ENCODE results near the gene STXBP5.

STXBP5 gene

DNA sequence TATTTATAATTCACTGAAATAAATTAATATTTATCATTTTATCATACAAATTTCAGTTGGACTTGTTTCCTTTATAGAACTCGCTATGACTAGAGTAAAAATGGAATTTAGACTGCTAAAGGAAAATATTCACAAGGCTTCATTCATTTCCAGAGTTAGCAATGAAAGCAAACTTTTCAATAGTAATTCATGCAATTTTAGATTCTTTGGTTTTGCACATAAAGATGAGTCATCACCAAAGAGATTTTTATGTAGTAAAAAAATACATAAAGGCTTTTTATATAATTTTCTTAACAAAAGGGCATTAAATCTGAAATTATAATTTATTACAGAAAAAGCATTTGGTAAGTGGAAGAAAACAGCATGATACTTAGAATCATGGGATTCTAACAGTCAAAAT lies 37.2 kb upstream of the STXBP5 start:
- TF ChIP-seq, protein P1, sequence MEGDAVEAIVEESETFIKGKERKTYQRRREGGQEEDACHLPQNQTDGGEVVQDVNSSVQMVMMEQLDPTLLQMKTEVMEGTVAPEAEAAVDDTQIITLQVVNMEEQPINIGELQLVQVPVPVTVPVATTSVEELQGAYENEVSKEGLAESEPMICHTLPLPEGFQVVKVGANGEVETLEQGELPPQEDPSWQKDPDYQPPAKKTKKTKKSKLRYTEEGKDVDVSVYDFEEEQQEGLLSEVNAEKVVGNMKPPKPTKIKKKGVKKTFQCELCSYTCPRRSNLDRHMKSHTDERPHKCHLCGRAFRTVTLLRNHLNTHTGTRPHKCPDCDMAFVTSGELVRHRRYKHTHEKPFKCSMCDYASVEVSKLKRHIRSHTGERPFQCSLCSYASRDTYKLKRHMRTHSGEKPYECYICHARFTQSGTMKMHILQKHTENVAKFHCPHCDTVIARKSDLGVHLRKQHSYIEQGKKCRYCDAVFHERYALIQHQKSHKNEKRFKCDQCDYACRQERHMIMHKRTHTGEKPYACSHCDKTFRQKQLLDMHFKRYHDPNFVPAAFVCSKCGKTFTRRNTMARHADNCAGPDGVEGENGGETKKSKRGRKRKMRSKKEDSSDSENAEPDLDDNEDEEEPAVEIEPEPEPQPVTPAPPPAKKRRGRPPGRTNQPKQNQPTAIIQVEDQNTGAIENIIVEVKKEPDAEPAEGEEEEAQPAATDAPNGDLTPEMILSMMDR (conservative IDR thresholded peaks at IDR 0.05; ENCODE audit: low read length): no peak
- H3K4me3 ChIP-seq (ENCODE audit: low read length): no peak overlapping the region
- no peak for DNase-seq (ENCODE audit: low read depth)

DNA sequence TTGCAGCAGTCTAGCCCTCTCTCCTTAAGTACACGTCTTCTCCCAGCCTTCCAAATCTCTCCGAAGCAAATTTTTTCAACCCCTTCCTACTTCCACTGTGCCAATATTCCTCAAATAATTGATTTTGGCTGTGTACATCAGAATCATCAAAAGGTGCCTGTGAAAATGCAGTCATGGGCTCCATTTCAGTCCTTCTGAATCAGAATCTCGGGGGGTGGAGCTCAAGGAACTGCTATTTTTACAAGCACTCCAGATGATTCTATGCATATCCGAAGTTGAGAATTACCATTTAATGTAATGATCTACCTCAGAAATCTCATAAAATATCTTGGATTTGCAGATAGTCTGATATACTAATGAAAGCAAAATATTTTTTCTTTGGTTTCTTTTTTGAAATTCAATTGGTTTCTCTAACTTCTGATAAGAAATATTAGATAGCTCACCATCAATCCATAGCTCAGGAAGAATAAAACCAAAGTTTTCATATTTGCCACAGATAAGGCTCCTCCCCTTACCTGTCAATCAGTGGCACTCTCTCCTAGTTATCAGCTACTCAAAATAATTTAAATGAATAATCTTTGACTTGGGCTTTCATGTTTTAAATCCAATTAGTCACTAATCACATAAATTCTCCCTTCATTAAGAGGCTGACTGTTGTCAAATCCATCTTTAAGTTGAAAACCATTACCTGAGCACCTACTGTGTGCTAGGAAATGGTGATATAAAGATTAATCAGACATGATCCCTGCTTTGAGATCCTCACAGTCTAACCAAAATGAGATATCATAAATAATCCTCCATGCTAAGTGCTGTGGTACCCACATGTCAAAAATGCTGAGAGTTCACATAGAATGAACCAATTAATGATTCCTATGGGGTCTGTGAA lies 36.4 kb upstream of the STXBP5 start:
- no peak for DNase-seq (ENCODE audit: low read depth)
- H3K4me3 ChIP-seq (ENCODE audit: low read length): no peak overlapping the region
- TF ChIP-seq, protein P1 (conservative IDR thresholded peaks at IDR 0.05; ENCODE audit: low read length): no peak

DNA sequence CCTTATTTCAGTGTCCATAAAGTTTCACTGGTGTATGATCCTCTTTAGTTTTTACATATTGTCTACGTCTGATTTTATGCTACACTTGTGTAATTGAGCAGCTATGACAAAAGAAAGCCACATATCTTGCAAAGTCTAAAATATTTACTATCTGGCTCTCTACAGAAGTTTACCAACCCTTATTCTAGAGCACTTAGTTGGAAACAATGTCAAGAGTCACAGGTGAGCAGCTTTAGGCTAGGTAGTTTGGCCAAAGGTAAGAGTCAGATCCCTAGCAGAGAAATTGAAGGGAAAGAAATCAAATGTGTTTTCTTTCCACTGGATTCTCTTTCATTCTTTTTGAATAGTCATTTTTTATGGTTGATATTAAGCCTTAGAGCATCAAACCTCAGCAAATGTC lies 34.7 kb upstream of the STXBP5 start:
- no peak for DNase-seq (ENCODE audit: low read depth)
- TF ChIP-seq, protein P1 (conservative IDR thresholded peaks at IDR 0.05; ENCODE audit: low read length): no peak
- H3K4me3 ChIP-seq (ENCODE audit: low read length): no peak overlapping the region

DNA sequence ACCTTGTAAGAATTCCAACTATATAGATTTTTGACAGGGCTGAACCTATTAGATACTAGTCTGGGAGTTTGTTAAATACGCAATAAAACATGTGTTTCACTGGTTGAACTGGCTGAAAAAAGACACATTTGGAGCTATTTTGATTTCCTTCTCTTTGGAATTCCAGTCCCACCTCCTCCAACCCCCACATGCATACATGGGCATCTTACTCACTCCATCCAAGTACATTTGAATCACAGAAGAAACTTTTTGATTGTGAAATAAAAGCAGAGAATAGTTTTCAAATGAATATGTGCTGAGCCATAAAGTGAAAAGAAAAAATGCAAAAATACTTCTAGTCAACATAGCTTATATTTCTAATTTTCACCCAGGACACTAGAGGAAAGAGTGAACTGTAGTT lies 33.9 kb upstream of the STXBP5 start:
- TF ChIP-seq, protein P1 (conservative IDR thresholded peaks at IDR 0.05; ENCODE audit: low read length): no peak
- DNase-seq (ENCODE audit: low read depth): peak; percentile 98
- H3K4me3 ChIP-seq (ENCODE audit: low read length): no peak overlapping the region

DNA sequence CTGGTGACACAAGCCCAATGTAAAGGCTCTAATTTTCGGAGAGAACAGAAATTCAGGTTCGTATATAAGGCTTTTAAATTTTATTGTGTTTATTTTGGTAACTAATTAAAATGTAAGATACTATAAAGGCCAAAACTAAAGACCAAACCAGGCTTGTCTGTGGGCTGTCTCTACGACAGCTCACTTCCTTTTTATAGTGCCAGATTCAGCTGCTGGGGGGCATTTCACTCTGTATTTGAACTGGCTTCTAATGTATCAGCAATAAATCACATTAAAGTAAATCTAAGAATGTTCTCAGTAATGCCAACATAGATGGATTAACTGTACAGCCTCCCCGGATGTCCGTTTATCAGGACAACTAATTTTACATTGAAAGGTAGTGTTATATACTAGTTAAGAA lies 31.1 kb upstream of the STXBP5 start:
- TF ChIP-seq, protein P1 (conservative IDR thresholded peaks at IDR 0.05; ENCODE audit: low read length): no peak
- DNase-seq (ENCODE audit: low read depth): no peak
- H3K4me3 ChIP-seq (ENCODE audit: low read length): no peak overlapping the region

DNA sequence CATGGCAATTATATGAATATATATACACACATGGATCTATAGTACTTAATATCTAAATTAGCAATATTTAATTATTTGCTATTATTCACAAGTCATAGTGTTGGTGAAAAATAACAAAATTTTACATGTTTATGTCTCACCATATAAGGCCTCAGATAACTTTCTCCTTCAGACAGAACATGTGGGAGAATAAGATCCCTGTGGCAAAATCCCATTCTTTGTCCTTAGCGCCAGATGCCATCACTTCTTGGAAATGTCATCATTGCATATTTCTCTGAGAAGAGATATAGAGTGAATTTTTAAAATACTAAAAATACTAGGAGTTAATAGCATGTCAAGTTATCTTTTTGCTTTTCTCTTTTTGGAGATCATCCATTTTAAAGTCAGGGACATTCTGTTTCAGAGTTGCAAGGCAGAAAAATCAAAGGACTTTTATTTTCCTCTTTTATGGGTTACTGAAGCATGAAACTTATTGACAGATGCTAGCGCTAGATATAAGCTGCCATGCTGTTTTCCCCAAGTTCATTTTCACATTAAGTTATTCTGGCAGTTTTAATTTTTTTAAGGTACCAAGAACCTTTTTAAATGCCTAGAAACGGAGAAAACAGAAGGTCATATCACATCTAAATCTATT lies 30.4 kb upstream of the STXBP5 start:
- DNase-seq (ENCODE audit: low read depth): no peak
- no peak overlapping the region for H3K4me3 ChIP-seq (ENCODE audit: low read length)
- TF ChIP-seq, protein P1 (conservative IDR thresholded peaks at IDR 0.05; ENCODE audit: low read length): no peak

DNA sequence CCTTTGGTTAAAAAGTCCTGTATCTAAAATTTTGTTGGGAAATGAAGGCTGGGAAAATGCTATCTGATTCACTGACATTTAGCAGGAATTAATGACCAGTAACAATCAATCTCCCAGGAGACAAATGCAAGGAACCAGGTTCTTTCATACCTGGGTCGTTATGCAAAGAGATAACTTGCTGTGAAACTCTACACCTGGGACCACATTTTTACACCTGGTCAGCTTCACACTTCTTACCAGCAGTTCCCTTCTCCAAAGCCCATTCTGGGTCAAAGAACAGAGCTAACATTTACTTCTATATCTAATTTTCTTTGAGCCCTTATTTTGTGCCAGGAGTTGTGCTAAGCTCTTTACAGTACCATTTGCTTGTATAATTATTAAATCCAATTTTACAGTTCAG lies 27.4 kb upstream of the STXBP5 start:
- TF ChIP-seq, protein P1 (conservative IDR thresholded peaks at IDR 0.05; ENCODE audit: low read length): no peak
- H3K4me3 ChIP-seq (ENCODE audit: low read length): no peak overlapping the region
- DNase-seq (ENCODE audit: low read depth): no peak

Measured in AG10803 (cell line).